RPMI8226 (cell line): Measurements from ENCODE around the gene ZFAND2A.
A peak's percentile ranks its signal among the peaks of the same experiment; 100 is the strongest.
"Not testable (repeated sequence)": the region's sequence is repeated elsewhere in the genome, so short reads cannot be mapped to it uniquely, and the experiment has no call there.

Experiments used
- DNase-seq: peaks from one replicate; pipeline ENCODE4 v3.0.0-alpha.2; 2015

The ZFAND2A gene

DNA sequence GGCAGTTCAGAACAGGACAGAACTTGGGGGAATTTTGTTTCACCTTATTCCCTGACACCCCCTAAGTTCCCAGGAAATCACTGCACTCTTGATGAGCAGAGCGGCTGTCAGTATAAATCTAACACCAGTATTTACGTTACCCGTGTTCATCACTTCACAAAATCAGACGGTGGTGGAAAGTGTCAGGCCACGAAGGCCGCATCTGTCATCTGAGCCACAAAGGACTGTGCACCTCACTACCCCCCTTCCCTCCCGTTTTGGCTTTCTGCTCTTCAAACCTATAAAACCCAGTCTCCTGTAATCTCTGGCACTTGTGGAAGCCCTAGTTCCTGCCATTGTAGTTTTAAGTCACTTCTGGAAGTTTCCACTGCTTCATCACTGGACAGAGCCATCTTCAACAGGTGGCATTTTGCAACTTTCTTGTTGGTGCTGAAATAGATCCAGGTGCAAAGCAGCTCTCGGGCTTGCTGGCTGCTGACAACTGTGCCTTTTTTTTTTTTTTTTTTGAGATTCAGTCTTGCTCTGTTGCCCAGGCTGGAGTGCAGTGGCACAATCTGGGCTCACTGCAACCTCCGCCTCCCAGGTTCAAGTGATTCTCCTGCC, 9.5 kb downstream of the ZFAND2A start:
- no peak for DNase-seq

DNA sequence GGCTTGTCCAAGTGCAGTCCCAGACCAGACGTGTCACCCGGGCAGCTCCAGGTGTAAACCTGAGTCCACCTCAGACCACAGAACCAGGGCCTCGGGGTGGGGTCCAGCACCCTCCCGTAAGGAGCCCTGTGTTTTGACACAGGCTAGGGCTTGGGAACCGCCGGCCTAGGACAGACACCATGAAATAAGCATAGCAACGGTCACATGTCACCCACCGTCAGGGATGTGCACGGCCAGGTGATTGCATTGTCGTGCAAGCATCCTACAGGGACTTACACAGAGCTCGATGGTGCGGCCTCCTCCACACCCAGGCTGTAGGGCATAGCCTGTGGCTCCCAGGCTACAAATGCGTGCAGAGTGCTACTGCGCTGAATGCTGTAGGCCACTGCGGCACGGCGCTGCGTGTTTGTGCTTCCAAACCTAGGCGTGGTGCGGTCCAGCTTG, 10.6 kb downstream of the ZFAND2A start:
- DNase-seq: no peak

DNA sequence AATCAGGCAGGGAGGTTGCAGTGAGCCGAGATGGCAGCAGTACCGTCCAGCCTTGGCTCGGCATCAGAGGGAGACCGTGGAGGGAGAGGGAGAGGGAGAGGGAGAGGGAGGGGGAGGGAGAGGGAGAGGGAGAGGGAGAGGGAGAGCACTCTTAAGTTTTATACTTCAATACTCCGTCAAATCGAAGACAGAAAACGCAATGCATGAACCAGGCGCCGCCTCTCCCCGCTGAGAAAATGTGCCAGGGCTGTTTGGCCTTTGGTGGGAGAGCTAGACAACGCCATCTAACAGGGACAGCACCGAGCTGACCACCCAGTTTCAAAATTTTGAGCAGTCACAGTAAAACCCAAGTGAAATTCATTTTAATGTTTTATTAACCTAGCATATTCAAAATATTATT, 12.1 kb downstream of the ZFAND2A start:
- DNase-seq: not testable (repeated sequence)

DNA sequence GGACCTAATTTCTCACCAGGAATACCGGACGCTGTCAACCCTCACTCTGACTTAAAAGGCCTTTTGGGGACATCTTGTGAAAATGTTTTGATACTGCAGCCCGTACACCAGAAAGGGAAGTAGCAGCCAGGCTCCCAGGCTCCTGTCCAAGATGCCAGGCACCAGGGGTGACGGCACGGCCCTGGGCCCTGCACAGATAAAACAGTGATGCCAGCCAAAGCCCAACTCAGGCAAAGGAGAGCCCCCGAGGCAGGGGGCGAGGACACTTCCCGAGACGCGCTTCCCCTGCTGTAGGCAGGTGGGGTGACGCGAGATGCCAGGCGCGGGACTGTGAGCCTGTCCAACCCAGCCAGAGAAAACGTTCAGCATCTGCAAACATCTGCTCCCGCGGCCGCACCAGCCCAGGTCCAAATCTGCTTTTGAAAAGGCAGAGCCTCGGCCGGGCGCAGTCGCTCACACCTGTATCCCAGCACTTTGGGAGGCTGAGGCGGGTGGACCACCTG, 15.7 kb downstream of the ZFAND2A start:
- DNase-seq: no peak

DNA sequence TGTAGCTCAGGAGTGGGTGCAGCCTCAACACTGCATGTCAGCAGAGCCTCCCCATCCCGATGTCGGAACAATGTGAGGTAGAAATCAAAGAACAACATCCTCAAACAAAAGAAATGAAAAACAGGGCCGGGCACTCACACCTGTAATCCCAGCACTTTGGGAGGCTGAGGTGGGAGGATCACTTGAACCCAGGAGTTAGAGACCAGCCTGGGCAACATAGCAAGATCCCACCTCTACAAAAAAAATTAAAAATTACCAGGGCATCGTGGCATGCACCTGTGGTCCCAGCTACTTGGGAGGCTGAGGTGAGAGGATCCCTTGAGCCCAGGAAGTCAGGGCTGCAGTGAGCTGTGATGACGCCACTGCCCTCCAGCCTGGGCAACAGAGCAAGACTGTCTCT, 17.0 kb downstream of the ZFAND2A start:
- DNase-seq: not testable (repeated sequence)

DNA sequence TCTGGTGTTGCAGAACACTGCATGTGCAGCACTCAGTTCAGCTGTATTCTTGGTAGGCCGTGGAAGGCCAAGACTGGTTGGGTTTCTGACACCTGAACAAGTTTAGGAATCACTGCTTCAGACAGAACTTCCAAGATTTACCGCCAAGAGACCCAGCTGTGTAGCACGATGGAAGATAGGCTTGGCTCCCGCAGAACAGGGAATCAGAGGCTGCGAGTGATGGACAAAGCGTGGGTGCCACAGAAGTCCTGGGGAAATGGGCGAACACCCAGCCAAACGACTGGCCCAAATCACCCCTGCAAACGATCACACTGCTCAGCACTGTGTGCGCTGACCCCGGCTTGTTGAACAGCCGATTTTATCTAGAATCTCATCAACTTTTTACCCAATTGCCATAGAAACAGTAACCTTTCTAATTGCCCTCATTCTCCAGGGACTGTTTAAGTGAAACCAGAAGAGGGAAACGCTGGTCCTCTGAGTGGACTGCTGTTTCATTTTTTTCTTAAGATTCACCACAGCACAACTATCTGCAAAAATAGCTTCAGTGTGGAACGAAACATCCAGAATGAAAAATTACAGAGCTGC, 17.9 kb downstream of the ZFAND2A start:
- no peak for DNase-seq

DNA sequence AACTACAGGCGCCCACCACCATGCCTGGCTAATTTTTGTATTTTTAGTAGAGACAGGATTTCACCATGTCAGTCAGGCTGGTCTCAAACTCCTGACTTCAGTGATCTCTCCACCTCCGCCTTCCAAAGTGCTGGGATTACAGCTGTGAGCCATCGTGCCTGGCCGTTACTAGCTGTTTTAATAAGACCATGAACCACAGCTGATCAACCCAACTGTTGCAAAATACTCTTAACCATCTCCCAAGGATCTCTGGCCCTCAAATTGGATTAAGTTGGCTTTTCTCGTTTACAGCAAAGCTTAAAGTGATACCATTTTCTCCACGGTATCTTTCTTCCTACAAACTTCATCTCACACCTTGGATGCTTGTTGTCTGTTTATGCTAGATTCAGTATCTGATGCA, 18.3 kb downstream of the ZFAND2A start:
- DNase-seq: no peak

DNA sequence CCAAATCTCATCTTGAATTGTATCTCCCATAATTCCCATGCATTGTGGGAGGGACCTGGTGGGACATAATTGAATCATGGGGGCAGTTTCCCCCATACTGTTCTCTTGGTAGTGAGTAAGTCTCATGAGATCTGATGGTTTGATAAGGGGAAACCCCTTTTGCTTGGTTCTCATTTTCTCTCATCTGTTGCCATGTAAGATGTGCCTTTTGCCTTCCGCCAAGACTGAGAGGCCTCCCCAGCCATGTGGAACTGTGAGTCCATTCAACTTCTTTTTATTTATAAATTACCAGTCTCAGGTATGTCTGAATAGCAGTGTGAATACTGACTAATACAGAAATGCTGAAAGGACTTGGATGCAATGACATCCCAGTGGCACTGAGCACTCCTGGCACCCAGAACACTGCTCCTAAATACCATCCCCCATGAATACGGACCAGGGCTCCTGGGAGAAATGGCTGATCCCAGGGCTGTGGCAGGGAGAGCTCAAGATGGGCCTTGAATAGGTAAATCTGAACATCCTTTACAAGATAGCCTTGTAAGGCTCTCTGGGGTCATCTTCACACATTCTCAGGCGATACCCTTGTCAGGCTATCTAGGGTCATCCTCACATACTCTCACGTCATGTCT, 19.4 kb downstream of the ZFAND2A start:
- DNase-seq: no peak

DNA sequence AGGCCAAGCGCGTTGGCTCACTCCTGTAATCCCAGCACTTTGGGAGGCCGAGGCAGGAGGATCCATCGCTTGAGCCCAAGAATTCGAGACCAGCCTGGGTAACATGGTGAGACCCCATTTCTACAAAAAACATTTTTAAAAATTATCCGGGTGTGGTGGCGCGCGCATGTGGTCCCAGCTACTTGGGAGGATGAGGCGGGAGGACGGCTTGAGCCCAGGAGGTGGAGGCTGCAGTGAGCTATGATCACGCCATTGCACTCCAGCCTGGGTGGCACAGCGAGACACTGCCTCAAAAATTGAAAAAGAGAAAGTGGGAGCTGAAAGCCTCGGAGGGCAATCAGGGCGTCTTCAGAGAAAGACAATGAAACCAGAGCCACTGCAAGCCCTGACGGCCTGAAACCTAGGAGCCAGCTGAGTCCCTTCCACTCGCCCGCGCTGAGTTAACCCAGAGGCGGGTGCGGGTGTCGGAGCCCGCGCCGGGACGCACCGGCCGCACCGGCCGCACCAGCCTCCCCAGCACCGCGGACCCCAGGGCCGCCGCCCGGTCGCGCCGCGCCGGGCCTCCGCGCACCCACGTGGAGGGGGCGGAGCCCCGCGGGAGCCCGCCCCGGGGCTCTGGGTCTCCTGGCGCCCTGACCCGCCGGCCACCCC, 22.4 kb downstream of the ZFAND2A start:
- no peak for DNase-seq

DNA sequence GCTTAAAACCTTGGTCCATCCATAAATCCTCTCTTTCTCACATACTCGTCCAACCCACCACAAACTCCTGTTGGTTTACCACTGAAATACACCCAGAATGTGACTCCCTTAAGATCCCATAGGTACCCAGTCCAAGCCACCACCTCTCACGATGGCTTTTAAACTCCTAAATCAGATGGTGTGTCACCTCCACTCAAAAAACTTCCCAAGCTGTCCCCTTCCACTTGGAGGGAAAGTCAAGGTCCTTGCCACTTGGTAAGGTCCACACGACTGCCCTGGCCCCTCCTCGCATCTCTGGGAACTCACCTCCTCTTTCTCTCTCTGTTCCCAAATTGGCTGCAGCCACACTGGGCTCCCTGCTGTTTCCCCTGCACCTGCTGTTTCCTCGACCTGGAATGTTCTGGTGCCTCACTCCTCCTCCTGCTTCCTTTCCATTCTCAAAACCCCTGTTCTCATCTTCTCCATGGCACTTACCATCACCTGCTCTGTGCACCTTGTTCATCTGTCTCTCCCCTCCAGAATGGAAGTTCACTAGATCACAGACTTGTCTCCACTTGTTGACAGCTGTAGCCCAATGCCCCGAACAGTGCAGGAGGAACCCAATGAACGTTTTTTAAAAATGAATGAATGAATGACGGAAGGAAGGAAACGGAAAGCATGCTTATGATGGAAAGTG, 23.0 kb downstream of the ZFAND2A start:
- peak; percentile 55 for DNase-seq

DNA sequence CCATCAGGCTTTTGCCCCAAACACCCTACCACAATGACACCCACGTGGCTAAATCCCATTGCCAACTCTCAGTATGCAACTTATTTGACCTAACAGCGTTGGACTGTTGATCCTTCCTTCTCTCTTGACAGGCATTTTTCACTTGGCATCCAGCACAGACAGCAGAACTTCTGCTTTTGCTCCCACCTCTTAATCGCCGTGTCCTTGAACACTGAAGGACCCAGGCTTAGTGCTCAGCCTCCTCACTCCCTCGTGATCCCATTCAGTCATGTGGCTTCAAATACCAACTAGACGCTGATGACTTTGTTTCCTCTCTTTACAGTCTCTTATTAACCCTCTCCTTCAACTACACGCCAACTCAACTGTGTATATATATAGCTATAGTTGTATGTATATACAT, 25.0 kb downstream of the ZFAND2A start:
- DNase-seq: no peak

DNA sequence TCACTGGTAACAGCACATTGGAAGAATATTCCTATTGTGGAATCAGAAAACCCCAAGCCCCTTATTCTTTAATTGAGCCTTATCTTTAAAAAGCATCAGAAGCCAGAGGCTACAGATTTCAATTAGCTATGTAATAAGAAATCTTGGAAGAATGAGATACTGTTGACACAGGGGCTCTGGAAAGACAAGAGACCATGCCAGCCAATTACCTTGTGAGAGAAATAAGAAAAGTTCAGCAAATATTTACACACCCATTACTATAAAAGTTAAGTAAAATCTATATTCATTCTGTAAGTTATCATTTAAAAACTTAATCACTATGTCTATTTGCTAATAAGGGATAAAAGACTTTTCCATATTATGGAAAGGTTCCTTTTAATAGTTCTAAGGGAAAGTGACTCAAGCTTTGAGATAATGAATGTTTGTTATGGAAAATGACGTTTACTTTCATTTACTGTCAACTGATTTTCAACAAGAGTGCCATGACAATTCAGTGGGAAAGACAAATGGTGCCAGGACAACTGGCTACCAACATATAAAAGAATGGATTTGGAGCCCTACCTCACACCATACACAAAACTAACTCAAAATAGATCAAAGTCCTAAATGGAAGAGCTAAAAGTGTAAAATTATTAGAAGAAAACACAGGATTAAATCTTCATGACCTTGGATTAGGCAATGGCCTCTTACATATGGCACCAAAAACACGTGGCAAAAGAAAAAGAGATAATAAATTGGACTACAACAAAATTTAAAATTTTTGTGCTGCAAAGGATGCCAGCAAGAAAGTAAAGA, 28.3 kb downstream of the ZFAND2A start:
- DNase-seq: no peak

DNA sequence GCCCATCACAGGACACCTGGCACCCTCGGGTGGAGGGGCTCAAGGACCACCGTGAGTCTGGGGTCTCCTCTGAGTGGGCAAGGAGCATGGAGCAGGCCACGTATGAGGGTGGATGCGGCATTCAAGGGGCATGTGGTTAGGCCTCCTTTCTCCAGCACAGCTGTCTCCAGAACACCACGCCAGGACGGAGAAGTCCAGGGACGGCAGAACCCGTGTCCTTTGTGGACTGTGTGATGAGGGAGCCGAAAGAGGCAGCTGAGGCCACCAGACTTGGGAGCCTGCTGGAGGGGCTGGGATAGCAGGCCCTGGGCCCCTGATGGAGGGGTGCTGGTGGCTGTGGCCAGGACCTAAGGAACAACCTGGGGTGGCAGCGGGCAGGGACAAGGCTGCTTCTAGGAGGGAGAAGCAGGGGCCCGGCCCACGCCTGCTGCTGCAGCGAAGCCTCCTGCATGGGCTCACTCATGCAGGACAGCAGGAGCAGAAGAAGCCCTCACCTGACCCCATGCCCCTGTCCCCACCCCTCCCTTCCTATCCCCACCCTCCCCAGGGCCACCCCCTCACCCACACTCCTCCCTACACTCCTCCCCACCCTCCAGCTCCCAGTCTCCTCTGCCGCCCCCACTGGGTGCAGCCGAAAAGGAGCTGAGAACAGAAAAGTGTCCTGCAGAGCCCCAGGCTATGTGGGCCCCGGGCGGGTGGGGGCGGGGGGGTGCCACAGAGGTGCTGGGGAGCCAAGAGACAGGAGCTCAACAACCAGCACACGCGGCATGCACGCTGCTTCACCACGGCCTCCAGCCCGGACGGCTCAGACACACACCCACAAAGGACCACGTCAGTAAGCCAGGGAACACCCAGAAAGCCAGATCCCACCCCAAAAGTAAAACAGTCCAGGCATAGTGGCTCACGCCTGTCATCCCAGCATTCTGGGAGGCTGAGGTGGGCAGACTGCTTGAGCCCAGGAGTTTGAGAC, 29.7 kb downstream of the ZFAND2A start:
- no peak for DNase-seq

DNA sequence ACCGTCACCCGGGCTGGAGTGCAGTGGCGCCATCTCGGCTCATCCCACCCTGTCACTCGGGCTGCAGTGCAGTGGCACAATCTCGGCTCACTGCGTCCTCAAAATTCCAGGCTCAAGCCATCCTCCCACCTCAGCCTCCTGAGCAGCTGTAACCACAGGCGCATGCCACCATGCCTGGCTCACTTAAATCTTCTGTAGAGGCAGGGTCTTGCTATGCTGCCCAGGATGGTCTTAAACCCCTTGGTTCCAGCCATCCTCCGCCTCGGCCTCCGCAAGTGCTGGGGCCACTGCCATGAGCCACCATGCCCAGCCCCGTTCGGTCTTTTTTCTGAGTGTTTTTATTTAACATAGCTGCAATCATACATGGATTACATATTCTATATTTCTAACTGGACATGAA, 30.6 kb downstream of the ZFAND2A start:
- DNase-seq: no peak

DNA sequence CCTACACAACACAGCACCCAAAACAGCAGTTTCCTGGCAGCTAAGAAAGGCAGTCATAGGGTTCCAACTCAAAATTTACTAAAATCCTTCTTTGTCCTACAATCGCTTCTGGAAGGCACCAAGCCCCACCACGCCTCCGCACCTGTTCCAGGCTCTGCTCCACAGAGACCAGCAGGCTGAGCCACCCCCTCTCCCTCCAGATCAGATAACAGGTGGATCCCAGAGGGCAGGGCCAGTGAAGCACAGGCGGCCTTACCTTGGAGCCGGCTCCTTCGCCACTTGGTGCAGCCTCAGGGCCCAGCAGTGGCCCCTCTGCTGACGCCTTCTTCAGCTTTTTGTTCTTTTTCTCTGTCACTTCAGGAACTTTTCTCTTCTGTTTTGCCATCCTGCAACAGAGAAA, 33.0 kb downstream of the ZFAND2A start:
- no peak for DNase-seq

DNA sequence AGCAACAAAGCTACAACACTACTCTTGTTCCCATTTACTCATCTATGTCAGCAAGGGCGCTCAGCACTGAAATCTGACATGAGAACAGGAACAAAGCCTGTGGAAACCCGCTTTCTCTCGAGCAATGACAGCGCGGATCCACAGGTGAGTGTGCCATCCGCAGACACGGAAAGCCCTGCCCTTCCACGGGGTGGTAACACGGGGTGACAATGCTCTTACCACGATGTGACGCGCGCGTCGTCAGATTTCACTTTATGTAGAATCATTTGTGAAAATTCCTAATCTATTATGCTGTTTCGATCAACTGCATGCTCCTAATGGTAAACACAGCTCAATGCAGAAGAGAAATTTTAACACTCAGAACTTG, 34.4 kb downstream of the ZFAND2A start:
- no peak for DNase-seq

DNA sequence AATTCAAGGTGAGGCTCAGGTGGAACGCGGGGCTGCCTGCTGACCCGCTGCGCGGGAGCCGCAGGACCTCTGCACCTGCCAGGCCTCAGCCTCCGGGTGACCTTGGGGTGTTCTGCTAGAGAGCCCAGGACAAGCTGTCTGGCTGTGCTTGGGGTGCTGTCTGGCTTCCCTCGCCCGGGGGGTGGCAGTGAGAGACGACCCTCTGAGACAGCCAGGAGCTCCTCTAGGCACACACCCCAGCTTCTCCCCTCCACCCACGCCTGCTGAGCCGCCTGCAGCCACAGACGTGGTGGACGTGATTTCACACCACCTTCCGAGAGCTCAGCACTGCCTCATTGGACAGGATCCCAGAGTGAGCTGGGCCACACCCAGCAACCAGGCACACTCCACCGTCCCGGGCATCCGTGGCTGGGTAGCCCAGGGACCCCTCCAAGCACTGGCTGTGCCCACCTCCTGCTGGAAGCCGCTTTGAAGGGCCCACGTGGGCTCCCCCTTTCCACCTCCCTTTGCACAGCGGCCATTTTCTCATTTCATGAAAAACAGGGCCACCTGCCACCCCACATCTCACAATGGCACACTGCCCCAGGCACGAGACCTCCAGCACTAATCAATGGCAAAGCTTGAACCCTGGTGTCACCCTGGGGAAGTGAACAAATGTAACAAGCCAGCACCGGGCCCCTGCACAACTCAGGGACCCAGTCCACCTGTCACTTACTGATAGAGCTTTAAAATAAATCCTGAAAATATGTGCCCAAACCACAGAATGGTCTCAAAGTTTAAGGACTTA, 35.0 kb downstream of the ZFAND2A start:
- DNase-seq: no peak

DNA sequence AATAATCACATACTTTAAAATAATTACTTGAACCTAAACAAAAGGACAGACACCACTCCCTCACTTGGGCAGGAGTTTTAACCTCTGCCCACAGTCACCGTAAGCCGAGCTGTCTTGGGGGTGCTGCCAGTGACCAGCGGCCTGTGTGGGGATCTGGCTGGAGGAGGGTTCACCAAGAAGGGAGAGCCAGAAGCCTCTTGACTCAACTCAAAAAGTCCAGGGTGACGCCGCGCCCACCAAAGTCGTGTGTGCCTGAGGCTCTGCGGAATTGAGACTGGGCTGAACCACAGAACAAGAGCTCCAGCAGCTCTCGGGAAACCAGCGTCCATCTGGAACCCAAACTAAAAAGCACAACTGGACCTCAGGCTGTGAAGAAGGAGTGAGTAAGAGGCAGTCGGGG, 35.8 kb downstream of the ZFAND2A start:
- DNase-seq: no peak

DNA sequence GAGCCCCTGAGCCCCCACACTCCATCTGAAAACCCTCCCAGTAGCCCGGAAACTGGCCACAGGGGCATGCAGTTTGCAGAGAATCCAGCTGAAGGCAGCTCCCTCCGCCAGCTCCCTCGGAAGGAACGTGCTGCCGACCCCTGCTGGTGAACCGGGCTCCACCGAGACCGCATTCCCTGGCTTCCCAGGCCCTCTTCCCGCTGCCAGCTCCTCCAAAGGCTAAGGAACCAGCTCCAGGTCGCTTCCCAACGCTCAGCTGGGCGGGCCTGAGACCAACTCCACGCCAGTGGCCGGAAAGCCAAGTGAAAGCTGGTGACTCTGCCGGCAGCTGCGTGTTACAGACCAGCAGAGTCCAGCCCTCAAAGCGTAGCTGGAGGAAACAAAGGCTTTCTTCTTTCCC, 36.3 kb downstream of the ZFAND2A start:
- no peak for DNase-seq

DNA sequence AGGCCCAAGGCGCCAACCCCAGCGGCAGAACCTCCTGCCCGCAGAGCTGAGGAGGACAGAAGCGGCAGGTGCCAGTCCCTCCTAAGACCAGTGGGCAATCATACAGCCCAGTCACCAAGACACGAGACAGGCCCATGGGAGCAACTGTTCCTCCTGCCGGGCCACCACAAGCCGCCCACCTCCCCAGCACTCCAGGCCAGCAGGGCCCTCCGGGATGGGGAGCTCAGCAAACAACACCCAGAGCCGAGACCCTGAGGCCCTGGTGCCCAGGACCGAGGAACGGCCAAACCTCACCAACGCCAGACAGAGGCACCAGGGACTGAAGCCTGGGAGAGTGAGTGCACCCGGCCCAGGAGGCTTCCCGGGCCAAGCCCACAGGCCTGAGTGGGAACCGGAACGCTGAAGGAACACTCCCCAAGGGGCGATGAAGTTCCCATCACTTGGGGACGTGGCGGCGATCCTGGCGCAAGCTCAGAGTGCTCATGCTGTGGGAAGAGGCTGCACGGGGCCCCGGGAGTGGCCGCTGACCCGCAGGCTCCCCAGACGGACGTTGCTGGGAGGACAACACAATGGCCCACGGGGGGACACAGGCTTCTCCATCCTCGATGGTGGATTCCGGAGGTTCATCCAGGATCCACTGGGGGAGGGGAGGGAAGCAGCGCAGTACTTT, 37.0 kb downstream of the ZFAND2A start:
- no peak for DNase-seq
